OCI-LY3 (cell line): Measurements from ENCODE around the gene USP10.

ENCODE experiments used
- CTCF ChIP-seq: fragments of 200-600, 300-600 bp; sonication (generic); IDR thresholded peaks from 2 replicates; pipeline ENCODE4 v1.5.1; 2014; ENCODE audit warnings: antibody characterized with exemption, low read length, low read depth
- EZH2phosphoT487 ChIP-seq: fragments of 200-600 bp; shearing (Covaris generic); IDR thresholded peaks from 2 replicates; pipeline ENCODE4 v1.6.1; 2018; ENCODE audit warnings: antibody characterized with exemption, mixed run types, low read depth

GRCh38 chr16:84665843-84666242, 34.0 kb upstream of the USP10 start:
- no peak for TF ChIP-seq CTCF
- no peak for TF ChIP-seq EZH2phosphoT487
